K562 (cell line): ENCODE data around the gene MED15. TPM values are rescaled to one million over a fixed set of nuclear protein-coding genes. Genes with fewer than 3 reads are reported as not detected.

Experiments used
- ATF7 ChIP-seq: fragments of 450-650 bp; IDR thresholded peaks from 2 replicates; pipeline ENCODE4 v1.7.1; 2014; ENCODE audit warnings: mild to moderate bottlenecking, moderate library complexity
- CCAR2 ChIP-seq: fragments of 200-400 bp; formaldehyde crosslinking; IDR thresholded peaks from 2 replicates; pipeline ENCODE4 v1.6.1; 2017; ENCODE audit warnings: mild to moderate bottlenecking, low read depth, low read length
- CHD1 ChIP-seq: fragments of 200-600 bp; sonication (generic); IDR thresholded peaks from one replicate; pipeline ENCODE4 v1.6.1; 2012; ENCODE audit warnings: mild to moderate bottlenecking, moderate library complexity, low read length, inconsistent platforms
- EWSR1 ChIP-seq: fragments of 450-650 bp; IDR thresholded peaks from 2 replicates; pipeline ENCODE4 v1.6.1; 2018; ENCODE audit warnings: borderline replicate concordance, mild to moderate bottlenecking, low read depth, moderate library complexity; ENCODE audit not compliant: partially characterized antibody
- FOXO4 ChIP-seq: fragments of 450-650 bp; formaldehyde crosslinking; IDR thresholded peaks from 2 replicates; pipeline ENCODE4 v1.4.0; 2020; ENCODE audit warnings: mild to moderate bottlenecking, moderate library complexity
- HMG20A ChIP-seq: fragments of 450-650 bp; formaldehyde crosslinking; conservative IDR thresholded peaks from 2 replicates; pipeline ENCODE4 v1.4.0; 2020; ENCODE audit warnings: mild to moderate bottlenecking, mixed read lengths
- JUNB ChIP-seq: fragments of 450-650 bp; formaldehyde crosslinking; conservative IDR thresholded peaks from 2 replicates; pipeline ENCODE4 v1.4.0; 2020; ENCODE audit warnings: mild to moderate bottlenecking
- LCOR ChIP-seq: sonication (generic); formaldehyde crosslinking; IDR thresholded peaks from 2 replicates; pipeline ENCODE4 v1.8.0; 2022; ENCODE audit warnings: mild to moderate bottlenecking, missing genetic modification reagents
- POLR2A ChIP-seq: fragments of 450-650 bp; conservative IDR thresholded peaks from 2 replicates; pipeline ENCODE4 v1.6.1; 2016
- PURB ChIP-seq: sonication (generic); formaldehyde crosslinking; IDR thresholded peaks from 2 replicates; pipeline ENCODE4 v1.9.0; 2021; ENCODE audit warnings: low read depth, mild to moderate bottlenecking, missing genetic modification reagents
- RAD51 ChIP-seq: fragments of 450-650 bp; IDR thresholded peaks from 2 replicates; pipeline ENCODE4 v1.7.1; 2016; ENCODE audit warnings: low read depth, mild to moderate bottlenecking, borderline replicate concordance
- TSC22D4 ChIP-seq: fragments of 450-650 bp; IDR thresholded peaks from 2 replicates; pipeline ENCODE4 v1.6.1; 2016; ENCODE audit warnings: missing genetic modification characterization, missing biosample characterization, control low read depth
- VEZF1 ChIP-seq: fragments of 200-800 bp; sonication (Bioruptor generic); IDR thresholded peaks from 2 replicates; pipeline ENCODE4 v1.6.1; 2017; ENCODE audit warnings: missing genetic modification characterization, missing compliant biosample characterization
- YY1 ChIP-seq, 3 experiments: IDR thresholded peaks; 2 replicates each; pipeline ENCODE4 v1.6.1; 2011; ENCODE audit warnings: low read length in 2 of 3, mild to moderate bottlenecking in 2 of 3, moderate library complexity in 2 of 3, borderline replicate concordance in 1 of 3, control low read depth in 1 of 3, low read depth in 1 of 3; ENCODE audit not compliant: insufficient read depth in 3 of 3, insufficient replicate concordance in 2 of 3, control insufficient read depth in 1 of 3, insufficient read length in 1 of 3; ENCODE audit errors: extremely low read depth in 1 of 3
- ZFP30 ChIP-seq: fragments of 250-450 bp; sonication (Bioruptor Pico); IDR thresholded peaks from 2 replicates; pipeline ENCODE4 v1.8.0; 2022; ENCODE audit warnings: moderate library complexity, mild to moderate bottlenecking, inconsistent platforms, borderline replicate concordance
- ZKSCAN3 ChIP-seq: fragments of 250-450 bp; sonication (Bioruptor Pico); IDR thresholded peaks from 2 replicates; pipeline ENCODE4 v1.4.0; 2020
- ZMIZ1 ChIP-seq, 2 experiments: fragments of 150-350 bp in 1 of 2; IDR thresholded peaks; 2 replicates each; pipeline ENCODE4 v1.6.1; 2012 to 2016; ENCODE audit warnings: low read depth in 2 of 2, low read length in 2 of 2, mild to moderate bottlenecking in 1 of 2, moderate library complexity in 1 of 2
- ZNF143 ChIP-seq: sonication (generic); formaldehyde crosslinking; IDR thresholded peaks from 2 replicates; pipeline ENCODE4 v1.9.0; 2022; ENCODE audit warnings: mild to moderate bottlenecking, missing genetic modification reagents
- ZNF561 ChIP-seq: fragments of 450-650 bp; formaldehyde crosslinking; conservative IDR thresholded peaks from 2 replicates; pipeline ENCODE4 v1.4.0; 2020; ENCODE audit warnings: mild to moderate bottlenecking, moderate library complexity
- ZNF644 ChIP-seq: fragments of 200-800 bp; sonication (Bioruptor generic); IDR thresholded peaks from 2 replicates; pipeline ENCODE4 v1.6.1; 2016; ENCODE audit warnings: low read depth, missing genetic modification characterization, missing compliant biosample characterization
- ZNF778 ChIP-seq: fragments of 450-650 bp; formaldehyde crosslinking; IDR thresholded peaks from 2 replicates; pipeline ENCODE4 v1.4.0; 2020; ENCODE audit warnings: mild to moderate bottlenecking, moderate library complexity
- ZSCAN29 ChIP-seq: fragments of 450-650 bp; IDR thresholded peaks from 2 replicates; pipeline ENCODE4 v1.6.1; 2017
- polyA plus RNA-seq, 8 experiments: library from polyadenylated mRNA; depleted of rRNA in 4 of 8; stranded (reverse) in 5 of 8; unstranded in 3 of 8; fragments of >200 nt; fragmentation: Nextera tagmentation in 2 of 8; fragmentation: Illumina TruSeq in 1 of 8; extraction: Ambion mirVana in 2 of 8; extraction: Trizol in 1 of 8; gene quantifications; 2 replicates each; pipeline versions ENCODE4 v1.2.1 to v1.2.3, GENCODE V29; 2011 to 2014; ENCODE audit warnings: inconsistent platforms in 1 of 8, missing spikeins in 1 of 8
- total RNA-seq, 7 experiments: library from RNA; depleted of rRNA in 6 of 7; stranded (reverse); fragments of >200 nt in 6 of 7; fragmentation: Illumina TruSeq in 2 of 7; extraction: Trizol in 2 of 7; gene quantifications; 2 replicates each; pipeline versions ENCODE4 v1.2.1 to v1.2.3, GENCODE V29; 2011 to 2021; ENCODE audit warnings: low replicate concordance in 1 of 7

MED15 gene
- total and polyA plus RNA-seq, 9 of the 15 experiments (the other 6 are each of a cell fraction or from before 2014, with no cell fraction given): 4.0 to 271 (median 60.1) TPM

GRCh38 chr22:20615021-20615420 lies 107.6 kb downstream of the MED15 start (continued):
- TF ChIP-seq ZMIZ1 (IDR thresholded peaks at IDR 0.05; ENCODE audit: low read depth in 2 of 2, low read length in 2 of 2) (no peak), HMG20A (CRISPR knock-in tag) (no peak), ZNF561 (no peak), TSC22D4 (tag) (no peak), EWSR1 (no peak), PURB (CRISPR knock-in tag) (no peak), CHD1 (no peak), YY1 (IDR thresholded peaks at IDR 0.05; ENCODE audit: borderline replicate concordance in 1 of 3, control insufficient read depth in 1 of 3, extremely low read depth in 1 of 3, insufficient read depth in 3 of 3, insufficient read length in 1 of 3, insufficient replicate concordance in 2 of 3, low read depth in 1 of 3, low read length in 2 of 3) (no peak), RAD51 (no peak), ZNF644 (tag) (no peak), JUNB (CRISPR knock-in tag) (no peak), ZSCAN29 (no peak), FOXO4 (CRISPR knock-in tag) (no peak), CCAR2 (no peak), ZNF778 (CRISPR knock-in tag) (no peak), VEZF1 (CRISPR knock-in tag) (peak; percentile 39; the same call in 1 of the 2 replicates), ATF7 (0 out of 2 replicates have a peak, but pooled peaks have one; percentile 31), ZFP30 (no peak), POLR2A (no peak), LCOR (CRISPR knock-in tag) (0 out of 2 replicates have a peak, but pooled peaks have one; percentile 41), ZNF143 (CRISPR knock-in tag) (no peak), ZKSCAN3 (CRISPR knock-in tag) (no peak)
